Colonic mucosa (tissue), 4 donors: Measurements from ENCODE around the gene BIK. TPM values are rescaled to one million over a fixed set of nuclear protein-coding genes. Genes with fewer than 3 reads are reported as not detected.

Experiments used
- DNase-seq: peaks from one replicate; pipeline ENCODE4 v3.0.0-alpha.2; 2020
- H3K27ac ChIP-seq: fragments of 200-600 bp; one replicate; pipeline ENCODE4 v1.8.0; 2021
- H3K27me3 ChIP-seq: fragments of 200-600 bp; one replicate; pipeline ENCODE4 v1.8.0; 2021
- H3K36me3 ChIP-seq: fragments of 200-600 bp; one replicate; pipeline ENCODE4 v1.8.0; 2021
- H3K4me1 ChIP-seq: fragments of 200-600 bp; one replicate; pipeline ENCODE4 v1.8.0; 2021; ENCODE audit warnings: mild to moderate bottlenecking
- H3K4me3 ChIP-seq: fragments of 200-600 bp; one replicate; pipeline ENCODE4 v1.8.0; 2021
- H3K9ac ChIP-seq, 2 donors: one replicate each; pipeline ENCODE4 v1.7.0; 2013; ENCODE audit warnings: control low read depth in 2 of 2, low read depth in 2 of 2, low read length in 2 of 2
- H3K9me3 ChIP-seq: fragments of 200-600 bp; one replicate; pipeline ENCODE4 v1.8.0; 2021
- intact Hi-C: fragments of 100-400 bp; cut with DNase I; formaldehyde crosslinking; loops from one replicate; pipeline ENCODE4 v1.14.1; 2022
- total RNA-seq, 2 donors: library from RNA; stranded (reverse); fragmentation: NEBNext Ultra II Directional in 1 of 2; extraction: Animal tissue kit (Norgen Biotek cat#: 25700) in 1 of 2; gene quantifications; one replicate each; pipeline ENCODE4 v1.2.1, GENCODE V29; 2021
- TF ChIP-seq, protein P1 (sequence below): fragments of 200-600 bp; IDR thresholded peaks from one replicate; pipeline ENCODE4 v1.8.0; 2022; ENCODE audit warnings: antibody characterized with exemption, mild to moderate bottlenecking
- donor health status: healthy.
- donor health status: DM: no; HTN: no; CAD: no.
- donor health status: DM: no; HTN: no; CAD: no.

The BIK gene
- total RNA-seq, 2 donors from 2014 or later: 29.5 to 31.4 TPM

DNA sequence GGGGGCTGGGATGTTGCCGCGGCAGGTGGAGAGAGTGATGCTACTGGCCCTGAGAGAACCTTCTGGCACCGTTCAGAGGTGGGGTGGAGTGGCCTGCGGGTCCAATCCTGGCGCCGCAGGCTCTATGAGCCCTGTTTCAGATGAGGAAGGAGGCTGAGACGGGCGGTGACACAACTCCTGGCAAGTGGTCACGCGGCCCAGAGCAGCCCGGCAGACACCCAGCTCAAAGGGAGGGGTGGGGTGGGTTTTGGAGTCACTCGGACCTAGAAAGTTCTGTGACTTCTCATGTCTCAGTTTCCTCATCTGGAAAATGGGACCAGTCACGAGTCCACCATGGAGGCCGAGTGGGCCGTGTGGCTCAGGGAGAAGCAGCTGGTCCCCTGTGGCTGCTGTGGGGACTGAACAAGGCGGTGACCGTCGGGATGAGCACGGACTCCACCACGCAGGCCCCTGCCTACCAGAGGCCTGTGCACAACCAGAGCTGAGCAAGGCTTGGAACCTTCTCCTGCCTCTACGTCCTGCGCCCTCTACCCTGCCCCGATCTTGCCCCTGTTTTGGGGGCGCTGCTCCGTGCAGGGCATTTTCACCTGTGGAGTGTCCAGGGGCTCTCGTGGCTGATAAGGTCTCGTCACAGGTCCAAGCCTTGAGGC lies 44.5 kb downstream of the BIK start:
- H3K27ac ChIP-seq: no peak overlapping the region

GRCh38 chr22:43155789-43156188 lies 45.2 kb downstream of the BIK start:
- no peaks in the 10 kb centered on the region for H3K9me3 ChIP-seq
- no peak overlapping the region for H3K27ac ChIP-seq
- H3K4me3 ChIP-seq: no peak overlapping the region
- no peaks in the 10 kb centered on the region for H3K36me3 ChIP-seq
- TF ChIP-seq, protein P1, sequence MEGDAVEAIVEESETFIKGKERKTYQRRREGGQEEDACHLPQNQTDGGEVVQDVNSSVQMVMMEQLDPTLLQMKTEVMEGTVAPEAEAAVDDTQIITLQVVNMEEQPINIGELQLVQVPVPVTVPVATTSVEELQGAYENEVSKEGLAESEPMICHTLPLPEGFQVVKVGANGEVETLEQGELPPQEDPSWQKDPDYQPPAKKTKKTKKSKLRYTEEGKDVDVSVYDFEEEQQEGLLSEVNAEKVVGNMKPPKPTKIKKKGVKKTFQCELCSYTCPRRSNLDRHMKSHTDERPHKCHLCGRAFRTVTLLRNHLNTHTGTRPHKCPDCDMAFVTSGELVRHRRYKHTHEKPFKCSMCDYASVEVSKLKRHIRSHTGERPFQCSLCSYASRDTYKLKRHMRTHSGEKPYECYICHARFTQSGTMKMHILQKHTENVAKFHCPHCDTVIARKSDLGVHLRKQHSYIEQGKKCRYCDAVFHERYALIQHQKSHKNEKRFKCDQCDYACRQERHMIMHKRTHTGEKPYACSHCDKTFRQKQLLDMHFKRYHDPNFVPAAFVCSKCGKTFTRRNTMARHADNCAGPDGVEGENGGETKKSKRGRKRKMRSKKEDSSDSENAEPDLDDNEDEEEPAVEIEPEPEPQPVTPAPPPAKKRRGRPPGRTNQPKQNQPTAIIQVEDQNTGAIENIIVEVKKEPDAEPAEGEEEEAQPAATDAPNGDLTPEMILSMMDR: no peak
- no peak overlapping the region for H3K9ac ChIP-seq
- intact Hi-C loops: no loop called here
- H3K4me1 ChIP-seq: peaks cover 14% of the 10 kb centered on the region
- H3K27me3 ChIP-seq: no peaks in the 10 kb centered on the region
- no peak for DNase-seq

More for the DNA sequence above, 44.5 kb downstream of the BIK start:
- no peak for DNase-seq
- no peak overlapping the region for H3K4me3 ChIP-seq
- peaks cover 16% of the 10 kb centered on the region for H3K4me1 ChIP-seq
- intact Hi-C loops: no loop called here
- no peaks in the 10 kb centered on the region for H3K9me3 ChIP-seq
- H3K9ac ChIP-seq: no peak overlapping the region
- no peaks in the 10 kb centered on the region for H3K36me3 ChIP-seq
- TF ChIP-seq, protein P1: no peak
- no peaks in the 10 kb centered on the region for H3K27me3 ChIP-seq

GRCh38 chr22:43156413-43156812 lies 45.9 kb downstream of the BIK start:
- intact Hi-C loops: no loop called here
- no peaks in the 10 kb centered on the region for H3K36me3 ChIP-seq
- no peak overlapping the region for H3K27ac ChIP-seq
- no peak for DNase-seq
- H3K27me3 ChIP-seq: no peaks in the 10 kb centered on the region
- H3K9me3 ChIP-seq: no peaks in the 10 kb centered on the region
- H3K4me3 ChIP-seq: no peak overlapping the region
- TF ChIP-seq, protein P1: no peak
- H3K9ac ChIP-seq: no peak overlapping the region
- H3K4me1 ChIP-seq: peaks cover 11% of the 10 kb centered on the region

- H3K4me1 ChIP-seq: peaks cover 11% of the 10 kb centered on the region
- no peak for DNase-seq
- H3K9ac ChIP-seq: peak overlapping the region in 1 of 2 donors; percentile 7
- no peak overlapping the region for H3K4me3 ChIP-seq
- H3K27me3 ChIP-seq: no peaks in the 10 kb centered on the region
- intact Hi-C loops: no loop called here
- no peaks in the 10 kb centered on the region for H3K36me3 ChIP-seq
- TF ChIP-seq, protein P1: no peak
- no peaks in the 10 kb centered on the region for H3K9me3 ChIP-seq
- H3K27ac ChIP-seq: no peak overlapping the region
Observed at GRCh38 chr22:43157874-43158546, 47.5 kb downstream of the BIK start.

DNA sequence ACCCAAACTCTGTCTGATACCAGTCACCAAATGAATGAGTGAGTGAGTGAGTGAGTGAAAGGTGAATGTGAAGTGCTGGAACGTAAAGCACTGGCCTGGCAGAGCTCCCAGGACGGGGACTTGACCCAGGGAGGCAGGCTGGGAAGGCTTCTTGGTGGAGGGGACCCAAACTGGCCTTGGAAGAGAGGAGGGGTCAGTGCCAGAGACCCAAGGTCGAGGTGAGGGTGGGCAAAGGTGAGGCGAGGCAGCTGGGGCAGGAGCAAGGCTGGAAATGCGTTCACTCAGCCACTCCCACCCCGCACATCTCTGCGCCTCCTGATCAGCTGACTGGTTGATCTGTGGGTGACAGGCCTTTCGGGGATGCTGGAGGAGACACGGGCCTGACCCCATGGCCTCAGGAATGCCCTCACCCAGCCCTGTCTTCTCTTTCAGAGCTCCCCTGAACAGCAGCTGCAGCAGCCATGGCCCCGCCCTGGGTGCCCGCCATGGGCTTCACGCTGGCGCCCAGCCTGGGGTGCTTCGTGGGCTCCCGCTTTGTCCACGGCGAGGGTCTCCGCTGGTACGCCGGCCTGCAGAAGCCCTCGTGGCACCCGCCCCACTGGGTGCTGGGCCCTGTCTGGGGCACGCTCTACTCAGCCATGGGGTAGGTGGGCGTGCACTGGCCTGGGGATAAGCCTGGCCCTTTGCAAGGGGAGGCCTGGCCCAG lies 48.4 kb downstream of the BIK start:
- intact Hi-C loops: no loop called here
- Histone ChIP-seq H3K4me3 (no peak overlapping the region), H3K27ac (peak overlapping the region; percentile 44), H3K36me3 (no peaks in the 10 kb centered on the region), H3K9ac (peak overlapping the region; percentile 7 to 36), H3K4me1 (peaks cover 11% of the 10 kb centered on the region), H3K27me3 (no peaks in the 10 kb centered on the region), H3K9me3 (no peaks in the 10 kb centered on the region)
- no peak for DNase-seq
- TF ChIP-seq, protein P1: no peak
